CD4-positive, alpha-beta T cell treated with Interleukin-15 for 1 hour (primary cell): ENCODE results near the gene TUBB.
"Not testable (repeated sequence)": the region's sequence is repeated elsewhere in the genome, so short reads cannot be mapped to it uniquely, and the experiment has no call there.

Experiments used
- DNase-seq: peaks from one replicate; pipeline ENCODE4 v3.0.0-alpha.2; 2020

Gene TUBB

DNA sequence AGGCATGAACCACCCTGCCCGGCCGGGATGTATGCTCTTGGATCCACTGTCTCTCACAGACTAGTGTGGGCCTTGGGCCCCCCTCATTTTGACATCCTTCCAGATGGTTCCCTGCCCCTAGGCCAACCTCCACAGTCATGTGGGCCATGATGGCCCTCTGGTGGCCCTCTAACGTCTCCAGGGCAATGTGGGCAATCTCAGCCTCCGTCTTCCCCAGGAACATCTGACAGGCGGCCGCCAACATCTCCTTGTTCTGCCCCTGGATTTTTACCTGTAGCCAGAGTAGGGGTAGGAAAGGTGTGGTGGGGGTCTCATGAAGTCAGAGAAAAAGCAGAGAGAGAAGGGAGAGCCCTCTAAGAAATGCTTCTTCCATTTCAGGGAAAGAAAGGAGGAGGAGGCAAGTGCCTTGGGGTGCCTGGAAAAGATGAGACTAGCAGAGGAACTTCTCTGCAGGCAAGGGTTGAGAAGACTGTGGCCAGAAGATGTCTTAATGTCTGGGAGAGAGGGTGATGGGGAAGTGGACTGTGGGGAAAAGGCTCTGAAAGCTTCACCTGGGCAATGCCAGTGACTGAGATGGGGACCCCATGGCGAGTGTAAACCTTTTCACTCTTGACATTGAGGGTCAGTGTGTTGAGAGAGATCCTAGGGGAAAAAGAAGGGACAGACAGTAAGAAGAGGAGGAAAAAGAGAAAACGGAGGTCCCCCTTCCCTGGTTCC lies 21.1 kb downstream of the TUBB start:
- DNase-seq = no peak

DNA sequence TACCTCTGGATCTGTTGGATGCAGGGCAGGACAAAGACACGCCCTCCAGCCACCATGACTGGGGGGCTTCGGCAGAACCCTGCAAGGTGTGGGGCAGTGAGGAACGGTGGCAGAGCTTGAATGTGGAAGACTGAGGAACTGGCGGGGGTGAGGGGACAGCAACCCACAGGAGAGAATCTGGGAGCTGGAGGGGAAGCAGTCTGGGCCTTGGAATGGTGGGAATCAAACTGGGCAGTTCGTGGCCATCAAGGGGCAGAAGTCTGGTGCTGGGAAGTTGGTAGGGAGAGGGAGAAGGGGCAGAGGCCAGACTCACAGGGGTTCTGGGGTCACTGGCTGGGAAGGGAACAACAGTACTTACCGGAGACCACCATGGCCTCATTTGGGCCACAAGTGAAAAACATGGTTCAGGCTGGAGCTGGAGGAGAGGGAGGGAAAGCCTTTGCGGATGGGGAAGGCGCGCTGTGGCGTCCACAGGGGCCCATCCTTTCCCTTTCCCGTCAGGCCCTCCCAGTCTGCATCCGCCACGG lies 21.7 kb downstream of the TUBB start:
- no peak for DNase-seq

DNA sequence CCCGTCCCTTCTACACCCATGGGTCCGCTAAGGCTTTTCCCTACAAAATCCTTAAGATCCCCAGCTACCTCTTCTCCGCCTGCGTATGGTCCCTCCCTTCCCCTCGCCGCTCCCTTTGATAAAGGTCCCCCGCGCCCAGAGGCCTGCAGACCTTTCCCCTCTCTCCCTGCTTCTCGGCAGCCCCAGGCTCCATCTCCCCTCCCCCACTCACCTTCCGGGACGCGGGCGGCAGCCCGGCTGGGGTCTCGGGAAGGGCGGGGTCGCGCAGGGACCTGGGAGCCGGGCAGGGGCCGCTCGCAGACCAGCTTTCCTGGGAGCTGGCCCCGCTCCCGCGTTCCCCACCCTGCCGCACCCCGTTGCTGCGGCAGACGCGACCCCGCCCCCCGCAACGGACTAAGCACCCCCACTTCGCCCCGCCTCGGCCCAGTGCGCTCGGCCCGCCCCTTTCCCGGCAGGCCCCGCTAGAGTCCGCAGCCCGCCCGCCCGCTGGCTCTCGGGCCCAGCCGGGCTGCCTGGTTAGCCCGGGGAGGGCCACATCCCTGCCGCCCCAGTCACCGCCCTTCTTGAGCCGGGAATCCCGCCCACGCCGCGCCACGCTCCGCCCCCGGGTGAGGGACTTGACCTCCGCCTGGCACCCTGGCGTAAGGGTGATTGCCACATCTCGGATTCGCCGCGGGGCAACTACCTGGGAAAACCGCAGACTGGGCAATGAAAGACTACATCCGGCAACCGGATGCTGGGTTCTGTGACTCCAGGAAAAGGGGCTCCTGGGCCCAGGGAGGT lies 22.4 kb downstream of the TUBB start, which contains the start of gene FLOT1:
Gene FLOT1 (minus strand): TSS at position 372 of the 783 bp plus-strand sequence. CDS start 498 bp downstream, outside the sequence.
- peak; percentile 96 for DNase-seq

DNA sequence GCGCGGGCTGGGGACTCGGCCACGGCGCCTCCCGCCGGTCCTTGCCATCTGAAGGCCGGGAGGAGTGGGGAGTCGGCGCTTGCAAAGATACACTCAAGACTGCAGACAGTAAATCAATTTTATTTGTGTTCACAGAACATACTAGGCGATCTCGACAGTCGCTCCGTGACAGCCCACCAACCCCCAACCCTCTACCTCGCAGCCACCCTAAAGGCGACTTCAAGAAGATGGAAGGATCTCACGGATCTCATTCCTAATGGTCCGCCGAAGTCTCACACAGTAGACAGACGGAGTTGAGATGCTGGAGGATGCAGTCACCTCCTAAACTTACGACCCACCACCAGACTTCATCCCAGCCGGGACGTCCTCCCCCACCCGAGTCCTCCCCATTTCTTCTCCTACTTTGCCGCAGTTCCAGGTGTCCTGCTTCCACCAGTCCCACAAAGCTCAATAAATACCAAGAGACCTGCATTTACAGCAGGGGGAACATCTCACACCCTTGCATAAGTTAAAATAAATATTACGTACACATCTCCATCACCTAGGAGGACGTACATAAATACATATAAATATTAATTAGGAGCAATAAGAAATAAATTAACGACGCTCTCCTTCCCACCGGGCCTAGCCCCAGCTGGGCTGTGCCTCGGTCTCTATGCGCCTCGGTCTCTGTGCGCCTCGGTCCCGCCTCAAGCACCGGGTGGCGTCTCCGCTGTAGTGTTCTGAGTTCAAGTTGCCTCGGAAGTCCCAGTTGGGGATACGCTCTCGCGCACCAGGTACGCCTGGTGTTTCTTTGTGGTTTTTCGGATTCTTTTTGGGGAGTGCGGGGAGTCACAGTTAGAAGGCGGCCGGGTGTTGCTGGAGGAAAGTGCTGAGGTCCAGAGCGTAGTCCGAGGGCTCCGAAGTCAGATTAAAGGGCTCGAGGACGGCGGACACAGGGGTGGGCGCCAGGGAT lies 23.2 kb downstream of the TUBB start:
- peak; percentile 33 for DNase-seq

DNA sequence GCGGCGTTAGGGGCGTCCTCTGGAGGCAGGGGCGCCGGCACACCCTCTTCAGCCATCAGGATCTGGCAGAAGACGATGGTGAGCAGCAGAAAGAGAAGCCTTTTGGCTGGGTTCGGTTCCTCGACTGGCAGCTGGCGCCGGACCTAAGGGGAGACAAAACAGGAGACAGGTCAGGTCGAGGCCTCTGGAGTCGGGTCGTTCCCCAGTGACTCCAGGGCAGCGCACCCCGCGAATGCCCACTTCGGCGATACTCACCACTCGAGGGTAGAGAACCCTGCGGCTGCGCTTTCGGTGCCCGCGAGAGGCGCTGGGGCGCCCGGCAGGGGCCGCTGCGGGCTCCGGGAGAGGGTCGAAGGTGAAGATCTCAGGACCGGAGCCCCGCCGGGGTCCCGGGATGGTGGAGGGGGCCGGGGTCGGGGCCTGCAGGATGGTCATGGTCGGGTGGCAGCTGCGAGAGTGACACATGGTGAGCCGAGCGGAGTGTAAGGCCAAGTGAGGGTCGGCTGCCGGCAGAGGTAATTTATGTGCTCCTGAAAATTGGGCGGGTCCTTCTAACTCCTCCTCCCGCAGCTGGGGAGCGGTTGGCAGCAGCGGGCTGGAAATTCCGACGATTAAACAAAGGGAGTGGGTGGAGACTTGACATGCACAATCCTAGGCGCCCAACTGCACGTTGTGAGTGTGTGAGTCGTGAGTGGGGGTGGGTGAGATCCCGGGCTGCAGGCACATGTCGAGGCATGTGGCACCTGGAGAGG lies 24.1 kb downstream of the TUBB start, which contains the start of gene IER3:
Gene IER3 (minus strand): TSS at position 494 of the 752 bp plus-strand sequence. CDS start 29 bp downstream, at position 465.
- DNase-seq = peak; percentile 86

DNA sequence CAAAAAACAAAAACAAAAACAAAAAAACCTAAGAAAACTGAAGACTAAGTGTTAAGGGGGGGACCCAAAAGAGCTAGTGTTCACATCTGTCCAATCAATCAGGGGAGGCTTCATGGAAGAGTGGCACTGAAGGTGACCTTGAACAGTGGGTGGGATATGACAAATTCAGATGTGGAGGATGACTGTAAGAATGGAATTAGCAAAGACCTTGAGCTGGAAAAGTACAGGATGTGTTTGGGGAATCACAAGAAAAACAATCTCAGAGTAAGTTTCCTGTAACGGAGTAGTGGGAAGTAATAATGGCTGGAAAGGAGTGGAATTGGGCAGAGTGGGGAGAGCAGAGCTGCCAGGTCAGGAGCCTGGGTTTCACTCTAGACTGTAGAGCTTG lies 27.1 kb downstream of the TUBB start:
- no peak for DNase-seq

DNA sequence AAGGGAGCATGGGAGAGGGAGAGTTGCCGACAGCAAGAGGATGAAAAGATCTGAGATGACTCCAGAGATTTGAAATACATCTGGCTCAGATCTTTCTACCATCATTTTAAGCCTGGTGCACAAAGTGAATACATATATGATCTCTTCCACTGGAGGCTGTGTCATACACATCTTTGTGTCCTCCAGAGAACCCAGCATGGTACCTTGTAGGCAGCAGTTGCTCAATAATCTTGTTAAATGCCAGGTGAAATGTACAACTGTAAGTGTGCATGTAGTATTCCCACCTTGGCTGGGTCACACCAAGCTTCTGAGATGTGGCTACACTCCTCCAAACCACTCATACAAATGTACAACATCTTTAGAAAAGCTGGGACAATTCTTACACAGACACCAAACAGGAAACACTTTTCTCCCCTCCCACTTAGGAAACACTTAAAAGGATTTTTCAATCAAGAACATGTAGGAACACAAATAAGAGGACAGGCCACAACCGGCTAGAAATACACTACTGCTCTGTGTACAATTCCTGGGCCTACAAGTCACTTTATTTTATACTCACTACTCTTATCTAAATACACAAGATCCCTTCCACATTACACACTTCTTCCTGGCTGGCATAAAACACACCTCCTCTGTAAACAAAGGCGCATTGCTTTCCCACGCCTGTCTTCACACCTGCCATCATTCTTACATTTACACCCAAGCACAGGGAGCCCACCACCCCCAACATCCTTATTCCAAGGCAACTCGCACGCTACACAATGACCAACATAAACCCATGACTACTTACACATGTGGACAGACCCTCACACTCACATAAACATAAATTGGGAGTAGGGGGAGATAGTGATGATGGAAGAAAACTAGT lies 28.0 kb downstream of the TUBB start:
- no peak for DNase-seq

DNA sequence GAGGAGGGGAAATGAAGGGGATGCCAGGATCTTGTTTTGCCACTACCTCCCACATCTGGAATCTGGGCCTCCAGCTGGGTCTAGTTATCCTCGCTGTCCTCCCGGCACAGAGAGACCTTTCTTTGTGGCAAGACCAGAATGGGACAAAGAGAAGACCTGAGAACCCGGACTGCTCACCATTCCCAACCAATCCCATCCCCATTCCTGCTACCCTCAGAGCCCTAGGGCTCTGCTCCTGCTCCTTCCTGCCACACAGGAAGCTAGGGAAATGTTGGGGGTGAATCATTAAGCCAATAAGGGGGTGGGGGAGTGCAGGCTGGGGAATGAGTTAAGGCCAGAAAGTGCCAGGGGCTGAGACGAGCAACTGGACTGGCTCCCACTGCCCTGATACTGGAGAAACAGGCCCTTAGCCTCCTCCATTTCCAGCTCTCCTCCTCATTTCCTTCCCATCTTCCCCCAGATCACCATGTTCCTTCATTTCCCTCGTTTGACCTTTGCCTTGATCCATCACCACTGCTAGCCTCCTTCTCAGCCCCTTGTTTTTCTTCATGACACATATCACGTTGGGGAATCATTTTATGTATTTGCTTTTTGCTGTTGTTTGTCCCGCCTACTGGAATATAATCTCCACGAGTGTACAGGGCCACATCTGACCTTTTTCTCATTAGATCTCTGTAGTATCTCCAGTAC lies 28.8 kb downstream of the TUBB start:
- no peak for DNase-seq

DNA sequence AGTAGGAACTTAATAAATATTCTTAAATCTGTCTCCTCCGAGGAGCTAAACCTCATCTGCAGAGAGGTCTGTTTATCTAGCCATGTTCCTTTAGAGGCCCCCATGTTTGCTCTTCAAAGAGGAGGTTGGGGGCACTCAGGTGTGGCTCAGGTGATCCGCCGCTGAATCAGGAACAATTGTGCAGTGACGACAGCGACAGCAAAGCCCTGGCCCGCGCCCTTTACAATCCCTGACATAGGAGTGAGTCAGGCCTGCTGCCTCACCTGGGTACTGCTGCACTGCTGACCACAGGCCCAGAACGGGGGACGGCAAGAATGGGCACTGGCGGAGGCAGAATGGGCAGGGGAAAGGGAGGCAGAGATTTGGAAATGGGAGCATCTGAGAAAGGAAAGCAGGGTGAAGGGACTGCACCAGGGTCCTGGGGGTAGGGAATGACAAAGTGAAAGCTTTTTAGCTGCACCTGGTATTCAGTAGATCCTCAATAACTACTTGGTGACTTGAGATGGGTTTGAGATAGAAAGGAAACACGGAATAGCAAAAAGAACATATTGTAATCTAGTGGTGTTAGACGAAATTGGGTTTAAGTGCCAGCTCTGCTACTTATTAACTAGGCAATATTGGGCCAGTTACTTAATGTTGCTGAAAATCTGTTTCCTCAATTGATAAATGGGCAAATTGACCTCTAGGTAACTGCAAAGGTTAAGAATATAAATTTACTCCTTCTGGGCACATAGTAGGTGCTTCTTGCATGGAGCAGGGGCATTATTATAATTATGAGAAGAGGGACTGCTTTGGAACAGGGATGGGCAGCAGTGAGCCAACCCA lies 29.6 kb downstream of the TUBB start:
- DNase-seq = no peak

DNA sequence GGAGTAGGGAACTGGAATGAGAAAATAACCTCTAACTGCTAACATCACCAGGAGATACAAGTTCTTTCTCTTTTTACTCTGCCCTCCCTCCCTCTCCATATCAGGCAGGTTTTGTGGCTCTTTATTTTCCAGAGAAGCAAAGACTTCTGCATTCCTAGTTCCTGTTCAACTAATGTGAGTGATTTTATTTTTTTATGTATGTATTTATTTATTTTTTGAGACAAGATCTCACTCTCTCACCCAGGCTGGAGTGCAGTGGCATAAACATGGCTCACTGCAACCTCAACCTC lies 30.2 kb downstream of the TUBB start:
- DNase-seq = no peak

DNA sequence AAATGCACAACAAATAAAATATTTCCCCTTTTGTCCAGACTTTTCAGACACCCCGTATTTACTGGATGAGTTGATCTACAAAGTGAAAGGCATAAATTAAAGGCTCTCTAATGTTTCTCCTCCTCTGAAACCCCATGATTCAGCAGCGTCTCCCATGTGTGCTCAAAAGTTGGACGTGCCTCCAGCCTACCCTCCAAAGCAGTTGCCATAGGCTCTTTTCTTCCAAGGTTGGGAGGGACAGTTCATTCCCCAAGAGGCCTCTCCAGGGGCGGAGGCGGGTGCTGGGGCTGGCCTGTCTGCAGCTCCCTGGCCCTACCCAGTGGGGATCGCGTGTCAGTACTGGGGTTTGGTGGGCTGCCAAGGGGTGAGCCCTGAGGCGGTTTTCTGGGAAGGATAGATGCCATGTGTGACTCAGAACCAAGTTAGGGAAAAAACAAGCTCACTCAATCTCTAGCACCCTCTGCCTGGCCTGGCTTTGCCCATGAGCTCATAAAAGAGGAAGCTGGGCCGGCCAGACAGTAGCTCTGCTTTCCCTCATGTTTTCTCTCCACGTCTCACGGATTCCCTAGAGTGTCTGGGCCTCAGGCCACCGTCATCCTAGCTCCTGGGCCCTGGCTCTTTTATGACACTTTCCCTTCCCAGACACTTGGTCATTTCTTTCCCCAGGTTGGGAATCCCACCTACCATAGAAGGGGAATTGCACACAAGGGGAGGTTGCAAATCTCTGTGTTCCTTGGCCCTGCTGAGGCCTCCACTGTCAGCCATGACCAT lies 32.2 kb downstream of the TUBB start:
- peak; percentile 59 for DNase-seq

DNA sequence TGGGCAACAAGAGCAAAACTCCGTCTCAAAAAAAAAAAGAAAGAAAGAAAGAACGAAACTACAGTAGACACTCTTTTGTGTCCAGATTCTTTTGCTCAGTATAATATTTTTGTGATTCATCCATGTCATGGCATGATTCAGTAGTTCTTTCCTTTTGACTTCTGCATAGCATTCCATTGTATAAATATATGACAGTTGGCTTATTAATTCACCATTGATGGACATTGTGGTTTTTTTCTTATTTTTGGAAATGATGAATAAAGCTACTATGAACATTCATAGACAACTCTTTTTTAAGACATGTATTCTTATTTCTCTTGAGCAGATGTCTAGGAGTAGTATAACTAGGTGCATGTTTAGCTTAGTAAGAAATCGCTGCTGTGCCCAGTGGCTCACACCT lies 34.5 kb downstream of the TUBB start:
- DNase-seq = no peak

DNA sequence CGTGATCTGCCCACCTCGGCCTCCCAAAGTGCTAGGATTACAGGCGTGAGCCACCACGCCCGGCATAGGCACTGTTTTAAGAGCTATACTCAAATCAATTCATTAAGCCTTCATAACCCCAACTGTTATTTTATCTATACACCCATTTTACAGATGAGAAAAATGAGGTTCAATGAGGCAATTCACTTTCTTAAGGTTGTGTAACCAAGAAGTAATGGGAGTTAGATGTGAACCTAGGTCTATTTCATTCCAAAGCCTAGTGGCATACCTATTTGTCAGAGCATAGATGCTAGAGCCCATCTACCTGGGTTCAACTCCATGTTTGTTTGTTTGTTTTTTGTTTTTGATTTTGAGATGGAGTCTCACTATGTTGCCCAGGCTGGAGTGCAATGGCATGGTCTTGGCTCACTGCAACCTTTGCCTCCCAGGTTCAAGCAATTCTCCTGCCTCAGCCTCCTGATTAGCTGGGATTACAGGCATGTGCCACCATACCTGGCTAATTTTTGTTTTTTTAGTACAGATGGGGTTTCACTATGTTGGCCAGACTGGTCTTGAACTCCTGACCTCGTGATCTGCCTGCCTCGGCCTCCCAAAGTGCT lies 36.4 kb downstream of the TUBB start:
- not testable (repeated sequence) for DNase-seq

DNA sequence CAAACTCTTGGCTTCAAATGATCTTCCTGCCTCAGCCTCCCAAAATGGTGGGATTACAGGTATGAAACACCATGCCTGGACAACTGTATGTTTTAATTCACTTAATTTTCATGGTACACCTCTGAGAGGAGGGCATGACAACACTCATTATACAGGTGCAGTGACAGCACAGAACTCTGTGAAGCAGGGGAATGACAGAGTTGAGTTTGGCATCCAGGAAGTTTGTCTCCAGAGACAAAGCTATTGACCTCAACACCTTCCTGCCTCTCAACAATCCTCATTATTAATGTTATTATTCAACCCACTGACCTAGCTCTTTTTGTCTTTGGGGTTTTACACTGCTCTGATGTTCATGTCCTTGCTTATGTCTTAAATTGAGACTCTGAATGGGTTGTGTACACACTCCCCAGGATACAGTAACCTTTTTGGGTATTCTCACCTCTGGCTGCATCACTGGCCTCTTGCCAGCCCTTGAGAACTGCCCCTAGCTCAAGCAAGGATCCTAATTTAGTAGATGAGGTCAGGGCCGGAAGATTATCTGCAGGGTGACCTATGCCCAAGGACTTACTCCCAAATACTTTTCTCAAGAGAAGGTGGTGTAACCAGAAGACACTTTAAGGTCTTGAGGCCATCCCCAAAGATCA lies 37.2 kb downstream of the TUBB start:
- no peak for DNase-seq

DNA sequence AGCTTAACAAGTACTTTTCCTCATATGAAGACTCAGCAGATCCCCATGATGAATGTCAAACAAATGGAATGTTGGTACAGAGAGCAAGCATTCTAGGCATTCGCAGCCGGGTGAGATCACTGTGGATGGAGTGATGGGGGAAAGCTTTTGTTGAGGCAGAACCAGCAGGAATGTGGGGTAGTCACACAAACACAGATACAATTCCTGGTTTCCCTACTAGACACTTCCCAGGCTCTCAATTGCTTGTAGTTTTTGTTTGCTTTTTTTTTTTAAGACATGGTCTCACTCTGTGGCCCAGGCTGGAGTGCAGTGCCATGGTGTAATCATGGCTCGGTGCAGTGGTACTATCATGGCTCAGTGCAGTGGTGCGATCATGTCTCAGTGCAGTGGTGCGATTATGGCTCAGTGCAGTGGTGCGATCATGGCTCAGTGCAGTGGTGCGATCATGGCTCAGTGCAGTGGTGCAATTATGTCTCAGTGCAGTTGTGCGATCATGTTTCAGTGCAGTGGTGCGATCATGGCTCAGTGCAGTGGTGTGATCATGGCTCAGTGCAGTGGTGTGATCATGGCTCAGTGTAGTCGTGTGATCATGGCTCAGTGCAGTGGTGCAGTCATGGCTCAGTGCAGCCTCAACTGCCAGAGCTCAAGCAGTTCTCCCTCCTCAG lies 39.6 kb downstream of the TUBB start:
- no peak for DNase-seq

DNA sequence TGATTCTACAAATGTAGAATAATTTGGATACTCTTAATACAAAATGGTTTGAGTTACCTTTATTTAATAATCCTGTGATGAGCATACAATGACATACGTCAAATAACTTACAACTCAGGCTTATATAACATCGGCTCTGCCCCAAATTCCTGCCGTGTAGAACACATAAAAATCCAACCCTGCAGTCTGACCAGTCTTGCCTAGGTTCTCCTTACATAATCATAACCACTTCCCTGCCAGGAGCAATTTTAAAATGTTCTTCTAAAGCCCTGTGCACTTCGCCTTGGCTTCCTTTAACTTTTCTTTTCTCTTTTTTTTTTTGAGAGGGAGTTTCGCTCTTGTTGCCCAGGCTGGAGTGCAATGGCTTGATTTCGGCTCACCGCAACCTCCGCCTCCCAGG lies 40.4 kb downstream of the TUBB start:
- DNase-seq = no peak

DNA sequence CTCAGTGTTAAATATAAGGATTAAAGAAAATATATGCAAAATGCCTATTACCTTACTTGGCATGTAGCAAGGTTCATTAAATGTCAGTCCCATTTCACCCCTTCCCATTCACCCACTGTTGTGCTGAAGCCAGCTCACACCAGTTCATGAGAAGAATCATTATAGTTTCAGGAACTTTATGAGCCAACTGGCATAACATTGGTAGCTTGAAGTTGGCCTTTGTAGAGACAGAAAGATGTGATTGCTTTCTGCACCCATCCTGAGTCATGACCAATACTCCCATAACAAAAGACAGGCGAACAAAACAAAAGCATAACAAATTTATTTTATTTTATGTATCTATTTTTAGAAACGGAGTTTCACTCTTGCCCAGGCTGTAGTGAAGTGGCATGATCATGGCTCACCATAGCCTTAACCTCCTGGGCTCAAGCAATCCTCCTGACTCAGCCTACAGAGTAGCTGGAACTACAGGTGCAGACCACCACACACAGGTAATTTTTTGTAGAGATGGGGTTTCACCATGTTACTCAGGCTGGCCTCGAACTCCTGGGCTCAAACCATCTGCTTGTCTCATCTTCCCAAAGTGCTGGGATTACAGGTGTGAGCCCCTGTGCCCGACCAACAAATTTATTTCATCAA lies 41.8 kb downstream of the TUBB start:
- no peak for DNase-seq
